Left lobe of liver (tissue), 2 donors: ENCODE results near the gene MAP2K3. TPM values are rescaled to one million over a fixed set of nuclear protein-coding genes. Genes with fewer than 3 reads are reported as not detected.

Experiments used
- ATAC-seq: fragments of 200-7000 bp; cut with Tn5 transposase; one replicate; pipeline ENCODE4 v1.9.1; 2020; ENCODE audit warnings: mild to moderate bottlenecking, moderate library complexity
- DNase-seq: peaks from one replicate; pipeline ENCODE4 v3.0.0-alpha.2; 2020; ENCODE audit warnings: low spot score
- total RNA-seq: library from RNA; stranded (reverse); gene quantifications from one replicate; pipeline ENCODE4 v1.2.1, GENCODE V29; 2021
- donor health status: DM: no; HTN: no; CAD: no; lungs with moderate emphysema.
- donor health status: DM: no; HTN: yes; CAD: no.

The MAP2K3 gene
- total RNA-seq, result 71.5 TPM

DNA sequence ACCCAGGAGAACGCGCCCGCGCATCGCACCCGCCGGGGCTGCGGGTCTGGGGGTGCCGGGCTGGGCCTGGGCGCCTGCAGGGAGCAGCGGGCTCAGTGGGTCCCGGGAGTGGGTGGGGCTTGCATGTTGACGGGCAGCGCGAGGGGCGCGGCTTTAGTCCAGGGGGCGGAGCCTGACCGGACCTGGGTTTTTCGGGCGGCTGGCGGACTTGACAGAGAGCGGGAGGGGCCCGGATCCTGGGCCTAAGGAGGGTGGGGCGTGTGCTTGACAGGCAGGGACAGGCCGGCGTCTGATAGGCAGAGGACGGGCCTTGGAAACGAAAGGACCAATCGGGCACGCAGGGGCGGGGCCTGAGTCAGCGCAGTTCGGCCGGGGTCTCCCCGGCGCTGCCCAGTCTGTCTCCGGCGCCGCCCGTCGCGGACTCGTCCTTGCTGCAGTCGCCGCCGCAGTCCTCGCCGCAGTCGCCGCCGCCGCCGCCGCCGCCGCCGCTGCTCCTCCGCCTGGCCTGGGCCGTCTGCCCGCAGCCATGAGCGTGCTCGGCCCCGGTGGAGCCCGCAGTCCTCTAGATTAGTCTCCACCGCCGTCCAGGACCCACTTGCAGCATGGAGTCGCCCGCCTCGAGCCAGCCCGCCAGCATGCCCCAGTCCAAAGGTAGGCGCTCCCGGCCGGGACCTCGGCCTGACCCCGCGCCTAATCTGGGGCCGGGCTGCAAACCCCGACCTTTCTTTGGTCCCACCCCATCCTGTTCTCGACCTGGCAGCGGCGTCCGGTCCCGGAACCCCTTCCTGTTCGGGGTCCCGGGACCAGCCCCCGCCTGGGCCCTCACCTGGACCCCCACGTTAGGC is at the start of gene MAP2K3:
TSS of gene MAP2K3 (plus strand) at position 393 of the 845 bp plus-strand sequence. CDS start at position 603, 210 bp downstream.
- ATAC-seq (peak; percentile 73), DNase-seq (peak; percentile 99)

GRCh38 chr17:21235921-21236320 is 48.6 kb upstream of the MAP2K3 start:
- DNase-seq, result no peak
- no peak for ATAC-seq

DNA sequence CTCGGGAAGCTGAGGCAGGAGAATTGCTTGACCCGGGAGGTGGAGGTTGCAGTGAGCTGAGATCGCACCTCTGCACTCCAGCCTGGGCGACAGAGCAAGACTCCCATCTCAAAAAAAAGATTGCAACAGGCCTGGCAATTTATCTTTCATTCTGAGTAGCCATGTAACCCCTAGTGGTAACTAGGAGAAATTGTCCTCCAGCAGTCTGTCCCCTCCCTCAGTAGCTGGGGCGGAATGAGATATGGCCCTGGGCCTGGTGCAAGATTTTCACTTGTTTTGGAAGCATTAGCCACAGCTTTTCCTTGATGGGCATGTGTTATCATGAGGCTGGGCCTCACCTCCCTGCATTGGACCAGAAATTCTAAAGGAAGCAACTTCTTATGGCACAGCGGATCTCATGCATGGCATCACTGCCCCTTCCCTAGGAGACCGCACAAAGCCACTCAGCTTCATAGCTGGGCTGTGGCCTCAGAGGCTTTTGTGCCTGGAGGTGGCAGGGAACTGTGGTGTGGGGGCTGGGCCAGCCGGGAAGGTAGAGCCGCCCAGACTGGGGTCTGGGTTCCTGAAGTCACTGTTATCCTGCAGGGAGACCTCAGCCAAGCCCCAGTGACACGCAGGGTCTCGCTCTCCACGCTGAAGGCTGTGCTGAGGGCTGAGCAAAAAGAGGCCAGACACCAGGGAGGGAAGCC is 44.7 kb upstream of the MAP2K3 start:
- DNase-seq (no peak), ATAC-seq (peak; percentile 72)

- DNase-seq, result no peak
Observed at GRCh38 chr17:21240369-21241055, 44.0 kb upstream of the MAP2K3 start.

DNA sequence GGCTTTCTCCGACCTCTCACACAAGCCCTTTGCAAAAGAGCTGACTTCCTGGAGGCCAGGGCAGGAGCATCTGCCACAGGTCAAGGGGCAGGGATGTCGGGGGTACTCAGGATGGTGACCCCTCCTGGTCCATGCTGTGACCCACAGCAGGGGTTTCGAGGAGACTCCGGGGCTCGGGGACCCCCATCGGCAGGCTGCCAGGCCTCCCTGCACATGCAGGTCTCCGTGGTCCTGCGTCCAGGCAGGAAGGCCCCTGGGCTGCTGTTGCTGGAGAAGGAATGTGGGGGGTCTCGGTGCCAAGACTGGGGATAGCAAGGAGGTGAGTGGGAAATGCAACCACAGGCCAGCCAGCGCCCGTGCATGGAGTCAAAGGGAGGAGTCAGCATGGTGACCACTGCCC is 42.9 kb upstream of the MAP2K3 start:
- DNase-seq, result no peak
- ATAC-seq, result no peak

More at GRCh38 chr17:21240369-21241055, 44.0 kb upstream of the MAP2K3 start:
- no peak for ATAC-seq

GRCh38 chr17:21242026-21242697 is 42.3 kb upstream of the MAP2K3 start:
- no peak for DNase-seq
- ATAC-seq, result no peak

GRCh38 chr17:21242780-21243515 is 41.6 kb upstream of the MAP2K3 start:
- ATAC-seq, result no peak
- DNase-seq, result no peak

- no peak for DNase-seq
- peak; percentile 8 for ATAC-seq
Observed at GRCh38 chr17:21243516-21244303, 40.8 kb upstream of the MAP2K3 start.

DNA sequence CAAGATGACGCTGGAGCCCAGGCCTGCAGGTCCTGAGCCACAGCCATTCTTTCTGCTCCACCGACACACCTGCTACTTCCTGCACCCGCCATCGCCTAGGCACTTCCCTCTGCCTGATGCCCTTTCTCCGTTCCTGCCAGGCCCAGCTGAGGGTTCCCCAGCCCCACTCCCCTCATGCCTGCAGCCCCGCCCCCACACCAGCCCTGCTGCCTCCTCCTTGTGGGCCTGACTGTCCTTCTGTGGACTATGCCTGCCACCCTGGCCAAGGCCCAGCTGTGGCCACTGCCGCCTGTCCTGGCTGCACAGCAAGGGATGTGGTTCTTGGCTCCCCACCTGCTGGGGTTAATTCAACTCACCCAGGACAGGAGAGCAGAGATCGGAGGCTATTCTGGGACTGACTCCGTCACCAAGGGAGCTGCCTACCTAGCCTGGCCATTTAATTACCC is 38.8 kb upstream of the MAP2K3 start:
- DNase-seq (peak; percentile 64), ATAC-seq (peak; percentile 83)

DNA sequence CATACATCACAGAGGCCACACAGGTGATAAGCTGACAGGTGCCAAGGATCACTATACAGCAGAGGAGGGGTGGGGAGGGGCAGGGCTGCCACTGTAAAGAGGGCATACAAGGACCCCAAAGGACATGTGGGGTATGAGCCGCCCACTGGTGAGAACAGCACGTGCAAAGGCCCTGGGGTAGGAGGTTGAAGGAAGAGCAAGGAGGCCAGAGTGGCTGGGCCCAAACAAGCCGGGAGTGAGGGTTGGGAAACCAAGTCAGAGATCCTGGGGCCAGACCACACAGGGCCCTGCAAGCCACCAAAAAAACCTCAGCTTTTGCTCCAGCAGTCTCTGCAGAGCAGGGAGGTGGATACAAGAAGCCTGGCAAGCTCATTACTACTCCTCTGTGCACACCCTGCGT is 37.8 kb upstream of the MAP2K3 start:
- ATAC-seq, result no peak
- no peak for DNase-seq

DNA sequence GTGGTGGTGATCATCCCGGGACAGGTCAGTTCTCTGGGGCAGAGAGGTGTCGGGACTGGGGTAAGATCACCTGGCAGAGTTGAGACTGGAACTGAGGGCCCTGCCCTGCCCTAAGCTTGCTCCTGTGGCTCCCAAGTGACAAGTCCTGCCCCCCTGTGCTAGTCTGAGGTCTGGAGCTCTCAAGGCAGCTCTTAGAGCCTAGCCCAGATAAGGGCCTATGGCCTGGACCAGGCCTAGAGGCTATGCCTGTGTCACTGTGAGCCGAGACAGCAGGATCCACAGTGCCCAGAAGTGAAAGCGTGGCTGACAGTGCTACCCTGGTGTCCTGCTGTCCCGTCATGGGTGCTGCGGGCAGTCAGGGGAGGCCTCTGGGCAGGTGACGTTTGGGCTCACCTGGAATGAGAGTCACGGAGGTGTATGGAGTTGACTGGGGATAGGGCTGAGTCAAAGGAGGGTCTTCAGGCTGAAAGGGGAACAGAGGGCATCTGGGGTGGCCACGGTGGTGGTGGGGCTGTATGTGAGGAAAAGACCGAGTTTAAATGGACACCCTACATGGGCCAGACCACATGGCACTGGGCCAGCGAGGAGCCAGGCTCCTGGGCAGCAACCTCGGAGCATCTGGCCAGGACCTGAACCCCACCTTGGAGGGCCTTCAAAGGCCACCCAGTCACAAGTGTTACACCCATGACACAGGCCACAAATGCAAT is 36.8 kb upstream of the MAP2K3 start:
- DNase-seq (no peak), ATAC-seq (no peak)

- ATAC-seq (no peak), DNase-seq (no peak)
Observed at GRCh38 chr17:21248500-21248899, 36.0 kb upstream of the MAP2K3 start.

- DNase-seq (no peak), ATAC-seq (no peak)
Observed at GRCh38 chr17:21249086-21249795, 35.3 kb upstream of the MAP2K3 start.

DNA sequence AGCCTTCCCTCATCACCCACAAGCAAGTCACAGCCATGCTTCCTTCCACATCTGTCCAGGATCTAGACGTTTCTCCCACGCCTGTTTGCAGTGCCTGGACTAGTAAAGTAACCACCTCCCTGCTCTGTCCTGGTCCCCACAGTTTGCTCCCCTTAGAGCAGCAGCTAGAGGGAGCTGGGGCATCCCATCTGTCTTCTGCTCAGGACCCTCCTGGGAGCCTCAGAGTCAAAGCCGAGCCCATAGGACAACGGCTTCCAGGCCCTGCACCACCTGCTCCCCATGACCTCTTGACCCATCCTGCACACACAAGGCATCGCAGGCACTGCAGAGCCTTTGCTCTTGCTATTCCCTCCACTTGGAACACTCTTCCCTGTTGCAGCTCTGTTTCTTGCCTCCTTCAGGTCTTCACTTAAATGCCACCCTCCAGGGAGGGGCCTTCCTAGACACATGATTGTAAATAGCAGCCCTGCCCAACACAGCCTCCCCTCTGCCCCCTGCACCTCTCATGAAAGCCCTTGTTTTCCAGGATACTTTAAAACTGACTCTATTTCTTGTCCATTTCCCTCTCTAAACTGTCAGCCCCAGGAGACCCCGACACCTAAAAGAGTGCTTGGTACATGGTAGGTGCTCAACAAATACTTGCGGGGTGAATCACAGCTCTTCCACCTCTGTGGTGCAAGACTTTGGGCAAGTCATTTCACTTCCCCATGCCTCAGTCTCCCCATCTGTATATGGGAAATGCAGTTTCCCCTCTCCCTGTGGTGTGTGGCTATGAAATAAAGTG is 34.4 kb upstream of the MAP2K3 start:
- no peak for ATAC-seq
- DNase-seq, result no peak

GRCh38 chr17:21250854-21251253 is 33.7 kb upstream of the MAP2K3 start:
- DNase-seq (no peak), ATAC-seq (no peak)

- DNase-seq (no peak), ATAC-seq (no peak)
Observed at GRCh38 chr17:21251337-21252010, 33.0 kb upstream of the MAP2K3 start.

GRCh38 chr17:21252289-21252795 is 32.2 kb upstream of the MAP2K3 start:
- ATAC-seq, result no peak
- DNase-seq, result no peak
